ENCODE data around the gene ALOX12.
"Not testable (repeated sequence)": the region's sequence is repeated elsewhere in the genome, so short reads cannot be mapped to it uniquely, and the experiment has no call there.

ALOX12 gene

GRCh38 chr17:7046725-7047397, 51.0 kb downstream of the ALOX12 start:
- peak; percentile 68 to 78 for DNase-seq

GRCh38 chr17:7047566-7047965, 51.7 kb downstream of the ALOX12 start:
- DNase-seq: peak; percentile 30 to 42

- DNase-seq: no peak
These were observed 53.1 kb downstream of the ALOX12 start for GRCh38 chr17:7048968-7049367.

- DNase-seq: not testable (repeated sequence)
These were observed 54.7 kb downstream of the ALOX12 start for GRCh38 chr17:7050583-7050982.

- no peak for DNase-seq
These were observed 60.5 kb downstream of the ALOX12 start for GRCh38 chr17:7056386-7056785.

- DNase-seq: no peak
These were observed 63.1 kb downstream of the ALOX12 start for GRCh38 chr17:7058831-7059447.
